WTC11 (cell line): Measurements from ENCODE around the gene LASP1. TPM values are rescaled to one million over a fixed set of nuclear protein-coding genes. Genes with fewer than 3 reads are reported as not detected.

Experiments
- ATAC-seq: fragments of 200-7000 bp; cut with Tn5 transposase; 2 replicates; pipeline ENCODE4 v1.10.0; 2021; ENCODE audit warnings: mild to moderate bottlenecking, moderate library complexity
- CTCF ChIA-PET: fragments of 300-600 bp; sonication (Branson Sonifier 250); formaldehyde crosslinking; loops from one replicate; lab custom pipeline; 2021; ENCODE audit warnings: antibody characterized with exemption; lab: Charles Lee
- POLR2A ChIA-PET: fragments of 350-600 bp; sonication (Branson Sonifier 250); formaldehyde crosslinking; loops from one replicate; lab custom pipeline; 2021; ENCODE audit warnings: antibody characterized with exemption; lab: Charles Lee
- DNase-seq: peaks from one replicate; pipeline ENCODE4 v3.0.0; 2021; ENCODE audit warnings: low spot score
- H3K27ac Mint-ChIP-seq: 2 replicates; pipeline ENCODE4 v1.8.0; 2021; ENCODE audit warnings: mixed read lengths
- H3K27me3 Mint-ChIP-seq: 2 replicates; pipeline ENCODE4 v1.8.0; 2021; ENCODE audit warnings: low read depth, mild to moderate bottlenecking, moderate library complexity, mixed read lengths
- H3K36me3 Mint-ChIP-seq: 2 replicates; pipeline ENCODE4 v1.8.0; 2021; ENCODE audit warnings: mixed read lengths
- H3K4me1 Mint-ChIP-seq: 2 replicates; pipeline ENCODE4 v1.8.0; 2022; ENCODE audit warnings: mixed read lengths
- H3K4me3 Mint-ChIP-seq: 2 replicates; pipeline ENCODE4 v1.8.0; 2021; ENCODE audit warnings: mild to moderate bottlenecking, moderate library complexity, mixed read lengths
- H3K9me3 Mint-ChIP-seq: 2 replicates; pipeline ENCODE4 v1.8.0; 2021; ENCODE audit warnings: mixed read lengths
- ATF1 ChIP-seq: sonication (generic); formaldehyde crosslinking; IDR thresholded peaks from 2 replicates; pipeline ENCODE4 v1.8.1; 2023; ENCODE audit warnings: mild to moderate bottlenecking, moderate library complexity, missing genetic modification reagents
- CREB1 ChIP-seq: sonication (generic); formaldehyde crosslinking; IDR thresholded peaks from 2 replicates; pipeline ENCODE4 v1.8.0; 2023; ENCODE audit warnings: mild to moderate bottlenecking, missing genetic modification reagents
- ELF4 ChIP-seq: sonication (generic); formaldehyde crosslinking; IDR thresholded peaks from 2 replicates; pipeline ENCODE4 v1.8.1; 2022; ENCODE audit warnings: low read depth, mild to moderate bottlenecking, moderate library complexity, missing genetic modification reagents
- GABPB1 ChIP-seq: sonication (generic); formaldehyde crosslinking; IDR thresholded peaks from 2 replicates; pipeline ENCODE4 v1.8.1; 2023; ENCODE audit warnings: mild to moderate bottlenecking, missing genetic modification reagents
- HMGA2 ChIP-seq: fragments of 250-450 bp; sonication (Bioruptor Pico); IDR thresholded peaks from 2 replicates; pipeline ENCODE4 v1.4.0; 2021; ENCODE audit warnings: mild to moderate bottlenecking, moderate library complexity
- RELA ChIP-seq: sonication (generic); formaldehyde crosslinking; IDR thresholded peaks from 2 replicates; pipeline ENCODE4 v1.8.1; 2022; ENCODE audit warnings: missing genetic modification reagents, mild to moderate bottlenecking, borderline replicate concordance
- SMAD3 ChIP-seq: sonication (generic); formaldehyde crosslinking; IDR thresholded peaks from 2 replicates; pipeline ENCODE4 v1.8.0; 2022; ENCODE audit warnings: missing genetic modification reagents, mild to moderate bottlenecking, borderline replicate concordance
- SMAD4 ChIP-seq: sonication (generic); formaldehyde crosslinking; IDR thresholded peaks from 2 replicates; pipeline ENCODE4 v1.8.0; 2022; ENCODE audit warnings: mild to moderate bottlenecking, missing genetic modification reagents
- ZNF232 ChIP-seq: sonication (generic); formaldehyde crosslinking; IDR thresholded peaks from 2 replicates; pipeline ENCODE4 v1.8.0; 2022; ENCODE audit warnings: mild to moderate bottlenecking, missing genetic modification reagents
- total RNA-seq: library from RNA; stranded (reverse); gene quantifications from 3 replicates; pipeline ENCODE4 v1.2.3, GENCODE V29; 2021
- TF ChIP-seq, protein P1 (sequence below): sonication (generic); formaldehyde crosslinking; IDR thresholded peaks from 2 replicates; pipeline ENCODE4 v1.8.0; 2023; ENCODE audit warnings: missing genetic modification reagents, mild to moderate bottlenecking, borderline replicate concordance
- TF ChIP-seq, protein P2 (sequence below): fragments of 250-450 bp; sonication (Bioruptor Pico); IDR thresholded peaks from 2 replicates; pipeline ENCODE4 v1.9.0; 2021; ENCODE audit warnings: mild to moderate bottlenecking
- TF ChIP-seq, protein P3 (sequence below): sonication (generic); formaldehyde crosslinking; IDR thresholded peaks from 2 replicates; pipeline ENCODE4 v1.8.0; 2022; ENCODE audit warnings: mild to moderate bottlenecking, missing genetic modification reagents
- TF ChIP-seq, protein P4 (sequence below): fragments of 250-450 bp; sonication (Bioruptor Pico); IDR thresholded peaks from 2 replicates; pipeline ENCODE4 v1.9.0; 2021; ENCODE audit warnings: mild to moderate bottlenecking, borderline replicate concordance
- TF ChIP-seq, protein P5 (sequence below): sonication (generic); formaldehyde crosslinking; IDR thresholded peaks from 2 replicates; pipeline ENCODE4 v1.8.0; 2022; ENCODE audit warnings: mild to moderate bottlenecking, missing genetic modification reagents
- TF ChIP-seq, protein P6 (sequence below): sonication (generic); formaldehyde crosslinking; IDR thresholded peaks from 2 replicates; pipeline ENCODE4 v1.8.1; 2023; ENCODE audit warnings: mild to moderate bottlenecking, moderate library complexity, missing genetic modification reagents
- TF ChIP-seq, protein P7 (sequence below): fragments of 250-450 bp; sonication (Bioruptor Pico); conservative IDR thresholded peaks from 2 replicates; pipeline ENCODE4 v1.9.0; 2021; ENCODE audit warnings: mild to moderate bottlenecking

Gene LASP1
- total RNA-seq, 1 experiment from 2014 or later = 139 TPM

DNA sequence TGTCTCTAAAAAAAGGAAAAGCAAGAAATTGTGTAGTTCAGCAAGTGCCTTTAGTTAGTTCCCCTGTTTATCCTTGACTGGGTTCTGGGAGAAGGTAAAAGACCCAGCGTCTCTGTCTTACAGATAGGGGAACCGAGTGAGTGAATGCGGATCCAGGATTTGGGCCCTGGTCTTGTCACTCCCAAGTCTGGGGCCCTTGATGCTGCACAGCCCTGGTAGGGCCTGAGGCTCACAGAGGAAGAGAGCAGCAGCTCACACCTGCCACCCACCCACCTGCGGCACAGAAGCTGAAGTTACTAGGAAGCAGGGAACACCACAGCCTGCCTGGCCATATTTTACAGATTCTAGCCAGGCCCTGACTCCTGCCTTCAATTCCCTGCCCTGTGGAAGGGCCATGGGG, 22.2 kb downstream of the LASP1 start:
- no peak for ATAC-seq
- Mint-ChIP-seq H3K27ac (0 out of 2 replicates have a peak overlapping the region, but pooled peaks have one; percentile 36), H3K4me3 (no peak overlapping the region), H3K4me1 (peaks cover 23% of the 10 kb centered on the region), H3K27me3 (no peaks in the 10 kb centered on the region), H3K9me3 (no peaks in the 10 kb centered on the region), H3K36me3 (peaks cover 10% of the 10 kb centered on the region; the same call in 1 of the 2 replicates)
- ChIA-PET POLR2A (no interaction called here), CTCF (interaction anchor here (0.7 kb wide), 1 partner anchor 45 kb away, joined by 3 read pairs; no protein-coding TSS in a partner anchor)
- DNase-seq = no peak
- no peak for TF ChIP-seq HMGA2 (CRISPR knock-in tag)
- no peak for TF ChIP-seq RELA
- TF ChIP-seq, protein P1, sequence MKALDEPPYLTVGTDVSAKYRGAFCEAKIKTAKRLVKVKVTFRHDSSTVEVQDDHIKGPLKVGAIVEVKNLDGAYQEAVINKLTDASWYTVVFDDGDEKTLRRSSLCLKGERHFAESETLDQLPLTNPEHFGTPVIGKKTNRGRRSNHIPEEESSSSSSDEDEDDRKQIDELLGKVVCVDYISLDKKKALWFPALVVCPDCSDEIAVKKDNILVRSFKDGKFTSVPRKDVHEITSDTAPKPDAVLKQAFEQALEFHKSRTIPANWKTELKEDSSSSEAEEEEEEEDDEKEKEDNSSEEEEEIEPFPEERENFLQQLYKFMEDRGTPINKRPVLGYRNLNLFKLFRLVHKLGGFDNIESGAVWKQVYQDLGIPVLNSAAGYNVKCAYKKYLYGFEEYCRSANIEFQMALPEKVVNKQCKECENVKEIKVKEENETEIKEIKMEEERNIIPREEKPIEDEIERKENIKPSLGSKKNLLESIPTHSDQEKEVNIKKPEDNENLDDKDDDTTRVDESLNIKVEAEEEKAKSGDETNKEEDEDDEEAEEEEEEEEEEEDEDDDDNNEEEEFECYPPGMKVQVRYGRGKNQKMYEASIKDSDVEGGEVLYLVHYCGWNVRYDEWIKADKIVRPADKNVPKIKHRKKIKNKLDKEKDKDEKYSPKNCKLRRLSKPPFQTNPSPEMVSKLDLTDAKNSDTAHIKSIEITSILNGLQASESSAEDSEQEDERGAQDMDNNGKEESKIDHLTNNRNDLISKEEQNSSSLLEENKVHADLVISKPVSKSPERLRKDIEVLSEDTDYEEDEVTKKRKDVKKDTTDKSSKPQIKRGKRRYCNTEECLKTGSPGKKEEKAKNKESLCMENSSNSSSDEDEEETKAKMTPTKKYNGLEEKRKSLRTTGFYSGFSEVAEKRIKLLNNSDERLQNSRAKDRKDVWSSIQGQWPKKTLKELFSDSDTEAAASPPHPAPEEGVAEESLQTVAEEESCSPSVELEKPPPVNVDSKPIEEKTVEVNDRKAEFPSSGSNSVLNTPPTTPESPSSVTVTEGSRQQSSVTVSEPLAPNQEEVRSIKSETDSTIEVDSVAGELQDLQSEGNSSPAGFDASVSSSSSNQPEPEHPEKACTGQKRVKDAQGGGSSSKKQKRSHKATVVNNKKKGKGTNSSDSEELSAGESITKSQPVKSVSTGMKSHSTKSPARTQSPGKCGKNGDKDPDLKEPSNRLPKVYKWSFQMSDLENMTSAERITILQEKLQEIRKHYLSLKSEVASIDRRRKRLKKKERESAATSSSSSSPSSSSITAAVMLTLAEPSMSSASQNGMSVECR (CRISPR knock-in tag) = no peak
- TF ChIP-seq, protein P2, sequence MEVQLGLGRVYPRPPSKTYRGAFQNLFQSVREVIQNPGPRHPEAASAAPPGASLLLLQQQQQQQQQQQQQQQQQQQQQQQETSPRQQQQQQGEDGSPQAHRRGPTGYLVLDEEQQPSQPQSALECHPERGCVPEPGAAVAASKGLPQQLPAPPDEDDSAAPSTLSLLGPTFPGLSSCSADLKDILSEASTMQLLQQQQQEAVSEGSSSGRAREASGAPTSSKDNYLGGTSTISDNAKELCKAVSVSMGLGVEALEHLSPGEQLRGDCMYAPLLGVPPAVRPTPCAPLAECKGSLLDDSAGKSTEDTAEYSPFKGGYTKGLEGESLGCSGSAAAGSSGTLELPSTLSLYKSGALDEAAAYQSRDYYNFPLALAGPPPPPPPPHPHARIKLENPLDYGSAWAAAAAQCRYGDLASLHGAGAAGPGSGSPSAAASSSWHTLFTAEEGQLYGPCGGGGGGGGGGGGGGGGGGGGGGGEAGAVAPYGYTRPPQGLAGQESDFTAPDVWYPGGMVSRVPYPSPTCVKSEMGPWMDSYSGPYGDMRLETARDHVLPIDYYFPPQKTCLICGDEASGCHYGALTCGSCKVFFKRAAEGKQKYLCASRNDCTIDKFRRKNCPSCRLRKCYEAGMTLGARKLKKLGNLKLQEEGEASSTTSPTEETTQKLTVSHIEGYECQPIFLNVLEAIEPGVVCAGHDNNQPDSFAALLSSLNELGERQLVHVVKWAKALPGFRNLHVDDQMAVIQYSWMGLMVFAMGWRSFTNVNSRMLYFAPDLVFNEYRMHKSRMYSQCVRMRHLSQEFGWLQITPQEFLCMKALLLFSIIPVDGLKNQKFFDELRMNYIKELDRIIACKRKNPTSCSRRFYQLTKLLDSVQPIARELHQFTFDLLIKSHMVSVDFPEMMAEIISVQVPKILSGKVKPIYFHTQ = no peak
- TF ChIP-seq, protein P3, sequence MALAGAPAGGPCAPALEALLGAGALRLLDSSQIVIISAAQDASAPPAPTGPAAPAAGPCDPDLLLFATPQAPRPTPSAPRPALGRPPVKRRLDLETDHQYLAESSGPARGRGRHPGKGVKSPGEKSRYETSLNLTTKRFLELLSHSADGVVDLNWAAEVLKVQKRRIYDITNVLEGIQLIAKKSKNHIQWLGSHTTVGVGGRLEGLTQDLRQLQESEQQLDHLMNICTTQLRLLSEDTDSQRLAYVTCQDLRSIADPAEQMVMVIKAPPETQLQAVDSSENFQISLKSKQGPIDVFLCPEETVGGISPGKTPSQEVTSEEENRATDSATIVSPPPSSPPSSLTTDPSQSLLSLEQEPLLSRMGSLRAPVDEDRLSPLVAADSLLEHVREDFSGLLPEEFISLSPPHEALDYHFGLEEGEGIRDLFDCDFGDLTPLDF (CRISPR knock-in tag) = no peak
- TF ChIP-seq, protein P4, sequence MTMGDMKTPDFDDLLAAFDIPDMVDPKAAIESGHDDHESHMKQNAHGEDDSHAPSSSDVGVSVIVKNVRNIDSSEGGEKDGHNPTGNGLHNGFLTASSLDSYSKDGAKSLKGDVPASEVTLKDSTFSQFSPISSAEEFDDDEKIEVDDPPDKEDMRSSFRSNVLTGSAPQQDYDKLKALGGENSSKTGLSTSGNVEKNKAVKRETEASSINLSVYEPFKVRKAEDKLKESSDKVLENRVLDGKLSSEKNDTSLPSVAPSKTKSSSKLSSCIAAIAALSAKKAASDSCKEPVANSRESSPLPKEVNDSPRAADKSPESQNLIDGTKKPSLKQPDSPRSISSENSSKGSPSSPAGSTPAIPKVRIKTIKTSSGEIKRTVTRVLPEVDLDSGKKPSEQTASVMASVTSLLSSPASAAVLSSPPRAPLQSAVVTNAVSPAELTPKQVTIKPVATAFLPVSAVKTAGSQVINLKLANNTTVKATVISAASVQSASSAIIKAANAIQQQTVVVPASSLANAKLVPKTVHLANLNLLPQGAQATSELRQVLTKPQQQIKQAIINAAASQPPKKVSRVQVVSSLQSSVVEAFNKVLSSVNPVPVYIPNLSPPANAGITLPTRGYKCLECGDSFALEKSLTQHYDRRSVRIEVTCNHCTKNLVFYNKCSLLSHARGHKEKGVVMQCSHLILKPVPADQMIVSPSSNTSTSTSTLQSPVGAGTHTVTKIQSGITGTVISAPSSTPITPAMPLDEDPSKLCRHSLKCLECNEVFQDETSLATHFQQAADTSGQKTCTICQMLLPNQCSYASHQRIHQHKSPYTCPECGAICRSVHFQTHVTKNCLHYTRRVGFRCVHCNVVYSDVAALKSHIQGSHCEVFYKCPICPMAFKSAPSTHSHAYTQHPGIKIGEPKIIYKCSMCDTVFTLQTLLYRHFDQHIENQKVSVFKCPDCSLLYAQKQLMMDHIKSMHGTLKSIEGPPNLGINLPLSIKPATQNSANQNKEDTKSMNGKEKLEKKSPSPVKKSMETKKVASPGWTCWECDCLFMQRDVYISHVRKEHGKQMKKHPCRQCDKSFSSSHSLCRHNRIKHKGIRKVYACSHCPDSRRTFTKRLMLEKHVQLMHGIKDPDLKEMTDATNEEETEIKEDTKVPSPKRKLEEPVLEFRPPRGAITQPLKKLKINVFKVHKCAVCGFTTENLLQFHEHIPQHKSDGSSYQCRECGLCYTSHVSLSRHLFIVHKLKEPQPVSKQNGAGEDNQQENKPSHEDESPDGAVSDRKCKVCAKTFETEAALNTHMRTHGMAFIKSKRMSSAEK = no peak
- TF ChIP-seq ELF4 (CRISPR knock-in tag) = no peak
- TF ChIP-seq, protein P5, sequence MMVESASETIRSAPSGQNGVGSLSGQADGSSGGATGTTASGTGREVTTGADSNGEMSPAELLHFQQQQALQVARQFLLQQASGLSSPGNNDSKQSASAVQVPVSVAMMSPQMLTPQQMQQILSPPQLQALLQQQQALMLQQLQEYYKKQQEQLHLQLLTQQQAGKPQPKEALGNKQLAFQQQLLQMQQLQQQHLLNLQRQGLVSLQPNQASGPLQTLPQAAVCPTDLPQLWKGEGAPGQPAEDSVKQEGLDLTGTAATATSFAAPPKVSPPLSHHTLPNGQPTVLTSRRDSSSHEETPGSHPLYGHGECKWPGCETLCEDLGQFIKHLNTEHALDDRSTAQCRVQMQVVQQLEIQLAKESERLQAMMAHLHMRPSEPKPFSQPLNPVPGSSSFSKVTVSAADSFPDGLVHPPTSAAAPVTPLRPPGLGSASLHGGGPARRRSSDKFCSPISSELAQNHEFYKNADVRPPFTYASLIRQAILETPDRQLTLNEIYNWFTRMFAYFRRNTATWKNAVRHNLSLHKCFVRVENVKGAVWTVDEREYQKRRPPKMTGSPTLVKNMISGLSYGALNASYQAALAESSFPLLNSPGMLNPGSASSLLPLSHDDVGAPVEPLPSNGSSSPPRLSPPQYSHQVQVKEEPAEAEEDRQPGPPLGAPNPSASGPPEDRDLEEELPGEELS (CRISPR knock-in tag) = no peak
- TF ChIP-seq, protein P6, sequence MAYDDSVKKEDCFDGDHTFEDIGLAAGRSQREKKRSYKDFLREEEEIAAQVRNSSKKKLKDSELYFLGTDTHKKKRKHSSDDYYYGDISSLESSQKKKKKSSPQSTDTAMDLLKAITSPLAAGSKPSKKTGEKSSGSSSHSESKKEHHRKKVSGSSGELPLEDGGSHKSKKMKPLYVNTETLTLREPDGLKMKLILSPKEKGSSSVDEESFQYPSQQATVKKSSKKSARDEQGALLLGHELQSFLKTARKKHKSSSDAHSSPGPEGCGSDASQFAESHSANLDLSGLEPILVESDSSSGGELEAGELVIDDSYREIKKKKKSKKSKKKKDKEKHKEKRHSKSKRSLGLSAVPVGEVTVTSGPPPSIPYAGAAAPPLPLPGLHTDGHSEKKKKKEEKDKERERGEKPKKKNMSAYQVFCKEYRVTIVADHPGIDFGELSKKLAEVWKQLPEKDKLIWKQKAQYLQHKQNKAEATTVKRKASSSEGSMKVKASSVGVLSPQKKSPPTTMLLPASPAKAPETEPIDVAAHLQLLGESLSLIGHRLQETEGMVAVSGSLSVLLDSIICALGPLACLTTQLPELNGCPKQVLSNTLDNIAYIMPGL (CRISPR knock-in tag) = no peak
- no peak for TF ChIP-seq SMAD3 (CRISPR knock-in tag)
- TF ChIP-seq, protein P7, sequence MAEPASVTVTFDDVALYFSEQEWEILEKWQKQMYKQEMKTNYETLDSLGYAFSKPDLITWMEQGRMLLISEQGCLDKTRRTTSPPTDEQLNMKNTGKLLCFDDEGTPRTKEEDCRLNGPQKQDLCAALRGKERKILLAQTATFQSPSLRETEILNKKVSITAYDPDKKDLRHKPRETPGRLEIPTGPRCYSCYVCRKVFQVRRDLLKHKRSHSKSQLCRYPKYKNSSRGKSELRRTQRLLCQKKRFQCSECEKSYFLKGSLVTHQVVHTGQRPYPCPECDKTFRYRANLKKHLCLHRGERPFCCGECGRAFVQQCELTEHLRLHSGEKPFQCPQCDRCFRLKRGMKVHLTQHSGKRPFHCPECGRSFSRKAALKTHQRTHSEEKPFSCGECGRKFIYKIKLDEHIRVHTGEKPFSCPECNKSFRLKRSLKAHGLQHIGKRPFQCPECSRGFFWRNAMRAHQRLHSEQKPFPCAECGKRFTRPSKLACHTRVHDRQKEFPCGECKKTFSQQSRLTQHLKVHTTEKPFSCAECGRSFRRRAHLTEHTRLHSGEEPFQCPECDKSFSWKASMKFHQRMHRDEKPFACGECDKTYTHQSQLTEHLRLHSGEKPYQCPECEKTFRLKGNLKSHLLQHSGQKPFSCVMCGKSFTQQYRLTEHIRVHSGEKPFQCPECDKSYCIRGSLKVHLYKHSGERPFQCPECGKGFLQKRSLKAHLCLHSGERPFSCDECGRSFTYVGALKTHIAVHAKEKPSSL (CRISPR knock-in tag) = no peak
- TF ChIP-seq CREB1 (CRISPR knock-in tag) = no peak
- no peak for TF ChIP-seq ZNF232 (CRISPR knock-in tag)
- TF ChIP-seq SMAD4 (CRISPR knock-in tag) = no peak
- no peak for TF ChIP-seq GABPB1 (CRISPR knock-in tag)
- no peak for TF ChIP-seq ATF1 (CRISPR knock-in tag)
